Putamen (tissue), 1 donor: ENCODE results near the gene ABHD3.
"Not testable (repeated sequence)": the region's sequence is repeated elsewhere in the genome, so short reads cannot be mapped to it uniquely, and the experiment has no call there.

Experiments used
- DNase-seq: peaks from one replicate; pipeline ENCODE4 v3.0.0-alpha.2; 2016; ENCODE audit warnings: low spot score

The ABHD3 gene

GRCh38 chr18:21704603-21705364, at the start of gene ABHD3:
TSS of gene ABHD3 (minus strand) at chr18:21704774. CDS start at chr18:21704665, 109 bp downstream.
- peak; percentile 93 for DNase-seq

GRCh38 chr18:21747764-21748693, 43.5 kb upstream of the ABHD3 start:
- no peak for DNase-seq

- no peak for DNase-seq
These were observed 42.7 kb upstream of the ABHD3 start for GRCh38 chr18:21747268-21747667.

GRCh38 chr18:21745231-21745630, 40.7 kb upstream of the ABHD3 start:
- DNase-seq = no peak

- no peak for DNase-seq
These were observed 38.7 kb upstream of the ABHD3 start for GRCh38 chr18:21743166-21743832.

GRCh38 chr18:21742315-21742687, 37.7 kb upstream of the ABHD3 start:
- no peak for DNase-seq

GRCh38 chr18:21741562-21742314, 37.2 kb upstream of the ABHD3 start:
- DNase-seq = peak; percentile 13

GRCh38 chr18:21741312-21741561, 36.7 kb upstream of the ABHD3 start:
- no peak for DNase-seq

- peak; percentile 99 for DNase-seq
These were observed 36.2 kb upstream of the ABHD3 start, which contains the start of gene MIB1 for GRCh38 chr18:21740538-21741311. TSS of gene MIB1 (plus strand) at chr18:21740792. CDS start at chr18:21741584, 792 bp downstream.

- no peak for DNase-seq
These were observed 35.3 kb upstream of the ABHD3 start for GRCh38 chr18:21739604-21740537.

GRCh38 chr18:21736926-21737325, 32.4 kb upstream of the ABHD3 start:
- not testable (repeated sequence) for DNase-seq

GRCh38 chr18:21735452-21736015, 31.0 kb upstream of the ABHD3 start:
- DNase-seq = no peak

- no peak for DNase-seq
These were observed 28.4 kb upstream of the ABHD3 start for GRCh38 chr18:21733011-21733410.

- no peak for DNase-seq
These were observed 23.1 kb upstream of the ABHD3 start for GRCh38 chr18:21727702-21728101.

- DNase-seq = no peak
These were observed 20.6 kb upstream of the ABHD3 start for GRCh38 chr18:21725201-21725600.

GRCh38 chr18:21722687-21723086, 18.1 kb upstream of the ABHD3 start:
- no peak for DNase-seq

- DNase-seq = no peak
These were observed 9.9 kb upstream of the ABHD3 start for GRCh38 chr18:21714474-21714873.

GRCh38 chr18:21707130-21707529, 2.6 kb upstream of the ABHD3 start:
- not testable (repeated sequence) for DNase-seq

GRCh38 chr18:21706386-21706865, 1.9 kb upstream of the ABHD3 start:
- DNase-seq = no peak
